K562 (cell line): ENCODE measurements around the gene COL20A1. TPM values are rescaled to one million over a fixed set of nuclear protein-coding genes. Genes with fewer than 3 reads are reported as not detected.

Source experiments
- ATAC-seq: fragments of 200-7000 bp; cut with Tn5 transposase; 3 replicates; pipeline ENCODE4 v1.9.1; 2020; ENCODE audit warnings: moderate library complexity
- BruUV-seq: library from RNA; stranded (reverse); fragments of 400-500 nt; replicated peaks from 2 replicates; lab custom pipeline; 2021; lab: Mats Ljungman, UMichigan
- CTCF ChIA-PET: fragments of 300-600 bp; formaldehyde crosslinking; extraction: SDS; loops from one replicate; lab custom pipeline; 2021; ENCODE audit warnings: low intra/inter-chr PET ratio; lab: Yijun Ruan, JAX
- POLR2A ChIA-PET: fragments of 300-600, 350-650 bp; sonication (Branson Sonifier 250); formaldehyde crosslinking; extraction: SDS; loops from one replicate; lab custom pipeline; 2021; ENCODE audit warnings: antibody characterized with exemption, inconsistent platforms; lab: Yijun Ruan, JAX
- DNase-seq, 4 experiments: peaks; one replicate each; pipeline versions ENCODE4 v3.0.0 to v3.0.0-alpha.2; 2011 to 2018; ENCODE audit warnings: low spot score in 3 of 4, mixed read lengths in 3 of 4; ENCODE audit errors: extremely low read depth in 1 of 4
- FAIRE-seq: peaks from 2 replicates; lab custom pipeline; 2011; peaks lifted over from hg19 to GRCh38; lab: Jason Lieb, UNC
- H2AFZ ChIP-seq: 2 replicates; pipeline ENCODE4 v1.6.0; 2011; ENCODE audit warnings: low read depth, low read length, control low read depth, inconsistent platforms
- H3K27ac ChIP-seq: fragments of 200-600 bp; 3 replicates; pipeline ENCODE4 v1.8.0; 2011; ENCODE audit warnings: low read depth, mild to moderate bottlenecking, control low read depth, inconsistent platforms, low read length, moderate library complexity, mixed read lengths; ENCODE audit errors: extremely low read depth
- H3K27me3 ChIP-seq, 2 experiments: fragments of 300-600 bp in 1 of 2; 2 replicates in 1 of 2; 3 replicates in 1 of 2; pipeline versions ENCODE4 v1.6.0 to v1.8.0; 2011; ENCODE audit warnings: inconsistent platforms in 2 of 2, low read length in 2 of 2, mild to moderate bottlenecking in 1 of 2, mixed read lengths in 1 of 2, moderate library complexity in 1 of 2; ENCODE audit not compliant: control insufficient read depth in 2 of 2, insufficient read depth in 2 of 2
- H3K36me3 ChIP-seq: fragments of 300-600 bp; 3 replicates; pipeline ENCODE4 v1.8.0; 2011; ENCODE audit warnings: mild to moderate bottlenecking, low read length, inconsistent platforms; ENCODE audit not compliant: control insufficient read depth, insufficient read depth
- H3K4me1 ChIP-seq, 2 experiments: fragments of 200-600 bp in 1 of 2; replicated peaks in 1 of 2; 2 replicates in 1 of 2; 3 replicates in 1 of 2; pipeline versions ENCODE4 v1.5.1 to v1.8.0; 2011; ENCODE audit warnings: inconsistent platforms in 2 of 2, low read length in 2 of 2, mild to moderate bottlenecking in 1 of 2, mixed read lengths in 1 of 2, moderate library complexity in 1 of 2; ENCODE audit not compliant: control insufficient read depth in 2 of 2, insufficient read depth in 2 of 2
- H3K4me2 ChIP-seq: 2 replicates; pipeline ENCODE4 v1.6.1; 2011; ENCODE audit warnings: low read length, control low read depth, inconsistent platforms, mixed read lengths; ENCODE audit not compliant: insufficient read depth
- H3K4me3 ChIP-seq: fragments of 200-600 bp; sonication (generic), shearing (Covaris generic); 2 replicates; pipeline ENCODE4 v1.5.1; 2016; ENCODE audit warnings: control low read depth, inconsistent platforms
- H3K79me2 ChIP-seq: fragments of 200-600 bp; 3 replicates; pipeline ENCODE4 v1.8.0; 2011; ENCODE audit warnings: low read length, inconsistent platforms; ENCODE audit not compliant: control insufficient read depth, insufficient read depth
- H3K9ac ChIP-seq, 2 experiments: 2 replicates each; pipeline versions ENCODE4 v1.6.0 to v1.6.1; 2011; ENCODE audit warnings: low read depth in 2 of 2, low read length in 2 of 2, control low read depth in 1 of 2, inconsistent platforms in 1 of 2, mild to moderate bottlenecking in 1 of 2, mixed read lengths in 1 of 2; ENCODE audit not compliant: insufficient read depth in 1 of 2
- H3K9me1 ChIP-seq: one replicate; pipeline ENCODE4 v1.6.0; 2011; ENCODE audit warnings: inconsistent platforms, mild to moderate bottlenecking, low read length, moderate library complexity; ENCODE audit not compliant: control insufficient read depth, insufficient read depth
- H3K9me3 ChIP-seq: replicated peaks from 2 replicates; pipeline ENCODE4 v1.5.1; 2011; ENCODE audit warnings: low read depth, low read length, inconsistent platforms; ENCODE audit not compliant: control insufficient read depth, insufficient read depth
- H4K20me1 ChIP-seq: replicated peaks from 2 replicates; pipeline ENCODE4 v1.6.1; 2011; ENCODE audit warnings: low read length, inconsistent platforms, mixed read lengths; ENCODE audit not compliant: control insufficient read depth, insufficient read depth
- CBX8 ChIP-seq: fragments of 200-600 bp; sonication (generic); IDR thresholded peaks from 2 replicates; pipeline ENCODE4 v1.6.1; 2012; ENCODE audit warnings: borderline replicate concordance, mixed run types, low read depth, mild to moderate bottlenecking, moderate library complexity, mixed read lengths, low read length, control low read depth, inconsistent platforms; ENCODE audit not compliant: poor library complexity, severe bottlenecking; ENCODE audit errors: extremely low read depth
- CREM ChIP-seq: IDR thresholded peaks from 2 replicates; pipeline ENCODE4 v1.6.1; 2014; ENCODE audit warnings: antibody characterized with exemption, low read depth
- NEUROD1 ChIP-seq: fragments of 150-350 bp; IDR thresholded peaks from 2 replicates; pipeline ENCODE4 v1.6.1; 2014; ENCODE audit warnings: borderline replicate concordance, low read length, low read depth; ENCODE audit not compliant: partially characterized antibody
- SRSF3 ChIP-seq: fragments of 200-400 bp; formaldehyde crosslinking; IDR thresholded peaks from 2 replicates; pipeline ENCODE4 v1.6.1; 2016; ENCODE audit warnings: mild to moderate bottlenecking, low read length, moderate library complexity; ENCODE audit not compliant: insufficient read depth
- ZNF263 ChIP-seq: sonication (generic); formaldehyde crosslinking; IDR thresholded peaks from 2 replicates; pipeline ENCODE4 v1.8.0; 2022; ENCODE audit warnings: mild to moderate bottlenecking, missing genetic modification reagents, borderline replicate concordance
- WGBS: fragments of 100-300 bp; shearing (Covaris generic); methylation state at CpG from one replicate; pipeline ENCODE4 v1.1.6; 2016; ENCODE audit warnings: low coverage, mixed read lengths; ENCODE audit not compliant: insufficient coverage; ENCODE audit errors: missing lambda C conversion rate; 5-methylcytosine and 5-hydroxymethylcytosine counted together
- in situ Hi-C: fragments of 300-500 bp; cut with MboI; formaldehyde crosslinking; loops from 4 replicates; pipeline ENCODE4 v1.15.0; 2018; ENCODE audit warnings: inconsistent platforms, mixed read lengths
- intact Hi-C: fragments of 100-400 bp; cut with micrococcal nuclease; formaldehyde crosslinking; loops from 2 replicates; pipeline ENCODE4 v1.14.2; 2022
- polyA plus RNA-seq, 8 experiments: library from polyadenylated mRNA; depleted of rRNA in 4 of 8; stranded (reverse) in 5 of 8; unstranded in 3 of 8; fragments of >200 nt; fragmentation: Nextera tagmentation in 2 of 8; fragmentation: Illumina TruSeq in 1 of 8; extraction: Ambion mirVana in 2 of 8; extraction: Trizol in 1 of 8; gene quantifications; 2 replicates each; pipeline versions ENCODE4 v1.2.1 to v1.2.3, GENCODE V29; 2011 to 2014; ENCODE audit warnings: inconsistent platforms in 1 of 8, missing spikeins in 1 of 8
- total RNA-seq, 7 experiments: library from RNA; depleted of rRNA in 6 of 7; stranded (reverse); fragments of >200 nt in 6 of 7; fragmentation: Illumina TruSeq in 2 of 7; extraction: Trizol in 2 of 7; gene quantifications; 2 replicates each; pipeline versions ENCODE4 v1.2.1 to v1.2.3, GENCODE V29; 2011 to 2021; ENCODE audit warnings: low replicate concordance in 1 of 7
- TF ChIP-seq, protein P1 (sequence below): fragments of 450-650 bp; formaldehyde crosslinking; IDR thresholded peaks from 2 replicates; pipeline ENCODE4 v1.4.0; 2022; ENCODE audit warnings: mild to moderate bottlenecking, moderate library complexity
- TF ChIP-seq, protein P2 (sequence below): sonication (generic); IDR thresholded peaks from 2 replicates; pipeline ENCODE4 v1.6.1; 2016
- TF ChIP-seq, protein P3 (sequence below), 3 experiments: fragments of 200-800 bp in 1 of 3; sonication (Bioruptor generic) in 1 of 3; sonication (generic) in 1 of 3; formaldehyde crosslinking in 1 of 3; IDR thresholded peaks; 2 replicates each; pipeline versions ENCODE4 v1.6.1 to v1.8.0; 2016 to 2022; ENCODE audit warnings: mild to moderate bottlenecking in 2 of 3, missing compliant biosample characterization in 2 of 3, missing genetic modification characterization in 2 of 3, missing genetic modification reagents in 1 of 3
- TF ChIP-seq, protein P4 (sequence below): fragments of 250-450 bp; sonication (Bioruptor Pico); IDR thresholded peaks from 2 replicates; pipeline ENCODE4 v1.5.0; 2020; ENCODE audit warnings: mild to moderate bottlenecking

COL20A1 gene
- total and polyA plus RNA-seq, 9 of the 15 experiments (the other 6 are each of a cell fraction or from before 2014, with no cell fraction given), result not detected

DNA sequence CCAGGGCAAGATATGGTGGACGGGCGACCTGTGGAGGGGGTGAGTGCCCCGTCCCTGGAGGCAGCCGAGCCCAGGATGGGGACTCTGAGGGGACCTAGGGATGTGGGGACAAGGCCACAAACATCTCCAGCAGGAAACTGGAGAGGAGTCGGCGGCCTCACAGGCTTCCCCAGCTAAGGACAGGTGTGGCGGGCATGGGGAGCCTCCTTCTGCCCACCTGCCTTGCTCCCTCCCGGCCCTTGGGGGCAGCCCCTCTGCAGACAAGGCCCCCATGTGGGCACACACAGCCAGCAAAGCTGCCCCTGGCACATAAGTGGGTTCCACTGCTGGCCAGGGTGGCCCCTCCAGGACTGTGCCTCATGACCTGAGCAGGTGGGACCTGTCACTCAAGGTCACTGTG, 63.5 kb downstream of the COL20A1 start (continued):
- TF ChIP-seq, protein P1, sequence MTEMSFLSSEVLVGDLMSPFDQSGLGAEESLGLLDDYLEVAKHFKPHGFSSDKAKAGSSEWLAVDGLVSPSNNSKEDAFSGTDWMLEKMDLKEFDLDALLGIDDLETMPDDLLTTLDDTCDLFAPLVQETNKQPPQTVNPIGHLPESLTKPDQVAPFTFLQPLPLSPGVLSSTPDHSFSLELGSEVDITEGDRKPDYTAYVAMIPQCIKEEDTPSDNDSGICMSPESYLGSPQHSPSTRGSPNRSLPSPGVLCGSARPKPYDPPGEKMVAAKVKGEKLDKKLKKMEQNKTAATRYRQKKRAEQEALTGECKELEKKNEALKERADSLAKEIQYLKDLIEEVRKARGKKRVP, result no peak
- TF ChIP-seq, protein P2, sequence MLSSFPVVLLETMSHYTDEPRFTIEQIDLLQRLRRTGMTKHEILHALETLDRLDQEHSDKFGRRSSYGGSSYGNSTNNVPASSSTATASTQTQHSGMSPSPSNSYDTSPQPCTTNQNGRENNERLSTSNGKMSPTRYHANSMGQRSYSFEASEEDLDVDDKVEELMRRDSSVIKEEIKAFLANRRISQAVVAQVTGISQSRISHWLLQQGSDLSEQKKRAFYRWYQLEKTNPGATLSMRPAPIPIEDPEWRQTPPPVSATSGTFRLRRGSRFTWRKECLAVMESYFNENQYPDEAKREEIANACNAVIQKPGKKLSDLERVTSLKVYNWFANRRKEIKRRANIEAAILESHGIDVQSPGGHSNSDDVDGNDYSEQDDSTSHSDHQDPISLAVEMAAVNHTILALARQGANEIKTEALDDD, result no peak

DNA sequence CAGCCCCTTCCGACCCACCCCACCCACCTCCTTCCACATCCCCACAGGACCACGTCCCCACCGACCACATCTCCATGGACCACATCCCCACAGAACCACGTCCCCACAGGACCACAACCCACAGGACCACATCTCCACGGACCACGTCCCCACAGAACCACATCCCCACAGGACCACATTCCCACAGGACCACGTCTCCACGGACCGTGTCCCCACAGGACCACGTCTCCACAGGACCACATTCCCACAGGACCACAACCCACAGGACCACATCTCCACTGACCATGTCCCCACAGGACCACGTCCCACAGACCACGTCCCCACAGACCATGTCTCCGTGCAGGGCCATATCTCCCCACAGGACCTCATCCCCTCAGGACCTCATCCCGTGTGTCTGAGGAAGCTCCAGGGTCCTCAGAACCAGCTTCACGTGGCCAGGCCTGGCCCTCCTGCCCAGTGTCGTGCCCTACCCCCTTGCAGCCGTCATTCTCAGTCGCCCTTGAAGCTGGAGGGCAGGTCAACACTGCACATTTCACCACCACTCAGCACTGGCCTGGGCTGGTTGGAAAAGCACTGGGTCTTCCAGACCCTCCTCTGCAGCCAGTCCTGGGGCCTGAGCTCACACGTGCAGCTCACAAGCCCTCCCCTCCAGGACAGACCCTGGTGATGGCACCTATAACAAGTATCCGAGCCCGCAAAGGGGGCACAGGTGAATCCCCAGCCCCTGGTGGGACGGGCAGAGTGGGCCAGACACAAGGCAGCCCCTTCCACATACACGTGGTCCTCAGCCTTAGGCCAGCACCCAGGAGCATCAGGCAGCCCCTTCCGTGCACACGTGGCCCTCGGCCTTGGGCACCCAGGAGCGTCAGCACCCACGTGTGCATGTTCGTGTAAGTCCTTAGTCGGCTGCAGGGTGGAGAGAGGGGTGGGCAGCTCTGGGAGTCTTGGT, 64.2 kb downstream of the COL20A1 start:
- Histone ChIP-seq H3K27me3 (peaks cover 0 to 13% of the 10 kb centered on the region in 2 experiments; a peak in 3 of 5 replicates), H3K9ac (no peak overlapping the region; a peak in 1 of 4 replicates), H3K36me3 (no peaks in the 10 kb centered on the region), H3K27ac (no peak overlapping the region), H3K4me3 (no peak overlapping the region), H3K79me2 (no peaks in the 10 kb centered on the region), H3K9me1 (no peaks in the 10 kb centered on the region), H3K9me3 (no peaks in the 10 kb centered on the region), H2AFZ (no peak overlapping the region), H3K4me1 (peaks cover 0 to 15% of the 10 kb centered on the region in 2 experiments; a peak in 1 of 5 replicates), H3K4me2 (no peak overlapping the region), H4K20me1 (no peaks in the 10 kb centered on the region)
- CTCF ChIA-PET, result no interaction called here
- intact Hi-C loops (no loop called here), in situ Hi-C loops (no loop called here)
- no TSS peak for BruUV-seq
- DNase-seq (no peak), FAIRE-seq (no peak), ATAC-seq (no peak)
- POLR2A ChIA-PET, result interaction anchor here (1.4 kb wide), 1 partner anchor 11 kb away, joined by 4 read pairs; no protein-coding TSS in a partner anchor
- 0% methylated on average over 22 of the region's 30 CpGs for WGBS
- no peak for TF ChIP-seq SRSF3
- TF ChIP-seq, protein P3, sequence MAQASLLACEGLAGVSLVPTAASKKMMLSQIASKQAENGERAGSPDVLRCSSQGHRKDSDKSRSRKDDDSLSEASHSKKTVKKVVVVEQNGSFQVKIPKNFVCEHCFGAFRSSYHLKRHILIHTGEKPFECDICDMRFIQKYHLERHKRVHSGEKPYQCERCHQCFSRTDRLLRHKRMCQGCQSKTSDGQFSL (CRISPR knock-in tag; IDR thresholded peaks at IDR 0.05), result no peak
- TF ChIP-seq, protein P3 (tag; IDR thresholded peaks at IDR 0.05), result no peak
- TF ChIP-seq ZNF263 (CRISPR knock-in tag), result no peak
- TF ChIP-seq NEUROD1, result no peak
- TF ChIP-seq, protein P4, sequence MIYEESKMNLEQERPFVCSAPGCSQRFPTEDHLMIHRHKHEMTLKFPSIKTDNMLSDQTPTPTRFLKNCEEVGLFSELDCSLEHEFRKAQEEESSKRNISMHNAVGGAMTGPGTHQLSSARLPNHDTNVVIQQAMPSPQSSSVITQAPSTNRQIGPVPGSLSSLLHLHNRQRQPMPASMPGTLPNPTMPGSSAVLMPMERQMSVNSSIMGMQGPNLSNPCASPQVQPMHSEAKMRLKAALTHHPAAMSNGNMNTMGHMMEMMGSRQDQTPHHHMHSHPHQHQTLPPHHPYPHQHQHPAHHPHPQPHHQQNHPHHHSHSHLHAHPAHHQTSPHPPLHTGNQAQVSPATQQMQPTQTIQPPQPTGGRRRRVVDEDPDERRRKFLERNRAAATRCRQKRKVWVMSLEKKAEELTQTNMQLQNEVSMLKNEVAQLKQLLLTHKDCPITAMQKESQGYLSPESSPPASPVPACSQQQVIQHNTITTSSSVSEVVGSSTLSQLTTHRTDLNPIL (CRISPR knock-in tag), result no peak
- no peak for TF ChIP-seq CREM
- no peak for TF ChIP-seq CBX8
